A549 treated with AZD9567 at 1 μM for 4 hours (cell line): Measurements from ENCODE around the gene TOX2. TPM values are rescaled to one million over a fixed set of nuclear protein-coding genes. Genes with fewer than 3 reads are reported as not detected.

Experiments used
- total RNA-seq: library from RNA; stranded (reverse); fragments of 200-300 nt; extraction: Qiagen RNA extraction; gene quantifications from 5 replicates; pipeline ENCODE4 v1.2.3, GENCODE V29; 2022; ENCODE audit not compliant: insufficient read depth

Gene TOX2
- total RNA-seq: 10.6 to 13.6 TPM (median 11.0 TPM) in 5 replicates

GRCh38 chr20:43914311-43915210 lies at the start of gene TOX2:
TOX2 (plus strand) TSS chr20:43914852; CDS start chr20:43914892, 40 bp downstream.

Other genes starting within 250 kb of the TOX2 start
- 70.2 to 83.8 TPM (median 78.3 TPM) in 5 replicates for gene MYBL2, start 247.7 kb upstream of the TOX2 start, total RNA-seq
- not detected in 5 replicates for gene GTSF1L, start 187.8 kb upstream of the TOX2 start, total RNA-seq